ENCODE results near the gene CCDC88B. TPM values are rescaled to one million over a fixed set of nuclear protein-coding genes. Genes with fewer than 3 reads are reported as not detected.

Gene CCDC88B
- total RNA-seq, 1 donor from 2014 or later, result 191 TPM

Other genes starting within 250 kb of the CCDC88B start
- gene MACROD1, start 174.1 kb upstream of the CCDC88B start, total RNA-seq, result 5.6 and 7.8 TPM in 2 replicates
- gene STIP1, start 154.0 kb upstream of the CCDC88B start, total RNA-seq, result 253 and 255 TPM in 2 replicates
- 230 and 241 TPM in 2 replicates for gene FERMT3, start 133.5 kb upstream of the CCDC88B start, total RNA-seq
- 28.1 and 28.2 TPM in 2 replicates for gene TRPT1, start 114.0 kb upstream of the CCDC88B start, total RNA-seq
- gene NUDT22, start 113.9 kb upstream of the CCDC88B start, total RNA-seq, result 81.5 and 85.3 TPM in 2 replicates
- 26.9 and 30.3 TPM in 2 replicates for gene DNAJC4, start 109.7 kb upstream of the CCDC88B start, total RNA-seq
- gene VEGFB, start 105.6 kb upstream of the CCDC88B start, total RNA-seq, result 57.7 and 58.7 TPM in 2 replicates
- gene FKBP2, start 99.1 kb upstream of the CCDC88B start, total RNA-seq, result 48.9 and 50.6 TPM in 2 replicates
- gene PPP1R14B, start 93.3 kb upstream of the CCDC88B start, total RNA-seq, result 103 and 111 TPM in 2 replicates
- gene PLCB3, start 88.7 kb upstream of the CCDC88B start, total RNA-seq, result 11.5 and 12.0 TPM in 2 replicates
- gene BAD, start 55.5 kb upstream of the CCDC88B start, total RNA-seq, result 40.9 and 45.8 TPM in 2 replicates
- gene GPR137, start 54.4 kb upstream of the CCDC88B start, total RNA-seq, result 49.4 and 52.1 TPM in 2 replicates
- gene KCNK4, start 48.9 kb upstream of the CCDC88B start, total RNA-seq, result 0.76 TPM in 1 of 2 replicates, not detected in the other
- not detected in 2 replicates for gene CATSPERZ, start 39.8 kb upstream of the CCDC88B start, total RNA-seq
- gene ESRRA, start 34.7 kb upstream of the CCDC88B start, total RNA-seq, result 50.8 and 52.7 TPM in 2 replicates
- gene TRMT112, start 22.6 kb upstream of the CCDC88B start, total RNA-seq, result 187 and 190 TPM in 2 replicates
- gene PRDX5, start 22.1 kb upstream of the CCDC88B start, total RNA-seq, result 101 TPM in 2 replicates
- 30.8 and 31.9 TPM in 2 replicates for gene RPS6KA4, start 19.0 kb downstream of the CCDC88B start, total RNA-seq
- gene SLC22A11, start 215.7 kb downstream of the CCDC88B start, total RNA-seq, result not detected in 2 replicates